GM19240 (cell line): ENCODE results near the gene NOL9.

Source experiments
- DNase-seq: peaks from one replicate; pipeline ENCODE4 v3.0.0; 2011; ENCODE audit warnings: low spot score; ENCODE audit not compliant: insufficient read length

Gene NOL9

DNA sequence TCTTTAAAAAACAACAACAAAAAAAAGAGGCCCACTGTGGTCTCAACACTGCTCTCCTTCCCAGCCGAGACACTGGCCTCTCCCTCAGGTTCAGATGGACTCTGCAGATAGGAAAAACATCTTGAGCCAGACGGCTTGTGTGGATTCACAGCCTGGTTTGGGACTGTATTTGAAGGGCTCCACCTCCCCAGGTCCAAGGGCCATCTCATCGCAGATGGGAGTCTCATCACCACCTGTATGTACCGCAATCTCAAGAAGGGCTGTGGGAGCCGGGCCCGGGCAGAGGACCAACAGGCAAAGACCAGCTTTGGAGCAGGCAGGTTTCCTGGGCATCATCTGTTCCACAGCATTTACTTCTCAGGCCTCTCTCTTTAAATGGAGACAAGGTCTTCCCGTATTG is 35.7 kb upstream of the NOL9 start:
- DNase-seq, result no peak

- no peak for DNase-seq
Measured at GRCh38 chr1:6588893-6589520, 34.7 kb upstream of the NOL9 start.

DNA sequence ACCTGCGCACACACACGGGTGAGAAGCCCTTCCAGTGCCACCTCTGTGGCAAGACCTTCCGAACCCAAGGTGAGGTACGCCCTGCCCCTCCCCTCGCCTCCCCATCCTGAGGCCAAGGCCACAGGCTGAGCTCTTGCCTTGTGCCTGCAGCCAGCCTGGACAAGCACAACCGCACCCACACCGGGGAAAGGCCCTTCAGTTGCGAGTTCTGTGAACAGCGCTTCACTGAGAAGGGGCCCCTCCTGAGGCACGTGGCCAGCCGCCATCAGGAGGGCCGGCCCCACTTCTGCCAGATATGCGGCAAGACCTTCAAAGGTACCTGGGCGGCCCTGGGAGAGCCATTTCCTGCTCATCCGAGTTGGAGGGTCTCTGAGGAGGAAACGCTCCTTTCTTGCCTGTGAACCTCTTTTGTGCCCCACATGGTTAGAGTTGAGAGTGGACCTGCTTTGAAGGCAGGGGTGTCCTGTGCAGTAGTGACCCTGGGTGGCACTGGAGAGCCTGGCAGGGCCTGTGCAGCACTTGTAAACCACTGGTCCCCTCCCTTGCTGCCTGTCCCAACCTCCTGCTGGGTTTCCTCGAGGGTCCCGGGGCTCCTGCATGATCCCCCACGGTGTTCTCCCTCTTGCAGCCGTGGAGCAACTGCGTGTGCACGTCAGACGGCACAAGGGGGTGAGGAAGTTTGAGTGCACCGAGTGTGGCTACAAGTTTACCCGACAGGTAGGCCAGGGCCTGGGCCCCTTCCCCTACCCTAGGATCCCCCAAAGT is 34.0 kb upstream of the NOL9 start:
- no peak for DNase-seq

DNA sequence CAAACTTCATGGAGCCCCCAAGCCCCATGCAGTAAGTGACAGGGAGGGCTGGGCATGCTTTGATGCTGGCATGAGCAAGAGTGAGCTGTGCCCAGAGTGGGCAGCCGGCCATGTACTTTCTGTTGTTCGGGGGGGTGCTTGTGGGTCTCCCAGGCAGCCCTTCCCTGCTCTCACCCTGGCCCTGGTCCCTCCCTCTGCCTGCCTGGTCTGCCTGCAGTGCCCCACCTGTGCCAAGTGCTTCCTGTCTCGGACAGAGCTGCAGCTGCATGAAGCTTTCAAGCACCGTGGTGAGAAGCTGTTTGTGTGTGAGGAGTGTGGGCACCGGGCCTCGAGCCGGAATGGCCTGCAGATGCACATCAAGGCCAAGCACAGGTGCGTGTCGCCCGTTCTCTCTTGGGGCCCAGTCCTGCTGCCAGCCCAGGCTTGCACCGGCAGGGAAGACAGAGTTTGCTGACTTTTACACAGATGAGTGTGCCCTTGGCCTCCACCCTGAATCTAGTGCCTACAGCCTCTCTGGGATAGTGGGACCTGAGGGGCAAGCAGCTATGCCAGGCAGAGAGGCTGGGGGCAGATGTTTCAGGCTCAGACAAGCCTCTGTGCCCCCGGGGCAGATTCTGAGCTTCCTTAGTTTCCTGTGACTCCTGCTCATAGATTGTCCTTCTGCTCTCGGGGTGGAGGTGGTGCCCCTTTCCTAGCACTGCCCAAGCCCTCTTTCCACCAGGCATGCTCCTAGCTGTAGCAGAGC is 33.1 kb upstream of the NOL9 start:
- no peak for DNase-seq

- DNase-seq, result no peak
Measured at GRCh38 chr1:6586404-6586816, 32.1 kb upstream of the NOL9 start.

DNA sequence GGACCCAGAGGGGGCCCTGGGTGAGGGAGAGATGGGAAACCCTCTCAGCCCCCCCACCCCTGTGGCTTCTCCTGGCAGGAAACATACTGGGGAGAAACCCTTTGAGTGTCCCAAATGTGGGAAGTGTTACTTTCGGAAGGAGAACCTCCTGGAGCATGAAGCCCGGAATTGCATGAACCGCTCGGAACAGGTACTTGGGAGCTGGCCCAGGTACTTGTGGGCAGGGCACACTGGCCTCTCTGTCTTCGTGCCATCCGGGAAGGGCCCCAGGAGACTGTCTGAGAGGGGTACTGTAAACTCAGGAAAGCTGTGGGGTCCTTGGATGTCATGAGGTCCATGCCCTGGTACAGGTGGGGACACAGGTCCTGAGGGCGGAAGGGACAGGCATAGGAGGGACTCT is 31.5 kb upstream of the NOL9 start:
- no peak for DNase-seq

DNA sequence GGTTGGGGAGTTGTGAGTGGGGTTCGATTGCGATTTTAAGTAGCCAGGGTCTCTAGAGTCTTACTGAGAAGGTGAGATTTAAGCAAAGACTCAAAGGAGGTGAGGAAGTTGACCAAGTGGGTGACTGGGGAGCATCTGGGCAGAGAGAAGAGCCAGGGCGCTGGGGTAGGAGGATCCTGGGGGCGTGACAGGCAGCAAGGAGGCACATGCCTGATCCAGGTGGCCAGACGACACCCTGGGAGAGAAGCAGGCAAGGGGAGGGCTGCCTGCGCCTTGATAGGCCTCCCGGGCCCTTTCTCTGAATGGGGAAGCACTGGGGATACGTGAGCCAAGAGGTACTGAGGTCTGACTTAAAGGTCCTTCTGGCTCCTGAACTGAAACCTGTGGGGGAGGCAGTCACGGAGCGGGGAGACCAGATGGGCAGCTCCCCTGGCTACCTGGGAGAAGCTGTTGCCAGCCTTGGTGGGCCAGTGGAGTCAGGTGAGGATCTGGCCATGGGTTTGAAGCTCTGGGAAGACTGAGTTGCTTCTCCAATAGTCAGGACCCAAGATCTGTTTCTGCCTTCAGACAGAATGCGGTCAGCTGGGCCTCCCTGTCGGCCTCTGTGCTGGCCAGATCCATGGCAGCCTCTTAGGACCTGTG is 30.9 kb upstream of the NOL9 start:
- no peak for DNase-seq

GRCh38 chr1:6584126-6585080 is 30.1 kb upstream of the NOL9 start:
- DNase-seq, result no peak

DNA sequence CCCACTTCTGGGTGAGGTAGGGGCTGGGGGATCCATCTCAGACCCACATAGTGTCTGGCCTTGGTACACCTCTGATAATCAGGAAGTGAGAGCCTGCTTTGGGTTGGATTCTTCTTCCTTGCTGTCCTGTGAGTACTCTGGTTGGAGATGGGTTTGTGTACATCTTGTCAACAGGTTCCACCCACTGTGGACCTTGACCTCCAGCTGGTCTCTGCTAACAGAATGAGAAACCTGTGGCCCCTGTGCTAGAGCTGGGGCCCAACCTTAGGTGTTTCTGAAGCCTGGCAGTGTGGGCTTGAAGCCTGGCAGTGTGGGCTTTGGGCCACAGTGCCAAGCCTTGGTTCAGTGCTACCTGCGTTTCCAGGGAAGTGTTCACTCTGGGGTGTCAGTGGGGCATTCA is 28.1 kb upstream of the NOL9 start:
- no peak for DNase-seq

GRCh38 chr1:6581561-6582305 is 27.4 kb upstream of the NOL9 start:
- DNase-seq, result no peak

- no peak for DNase-seq
Measured at GRCh38 chr1:6580593-6581409, 26.5 kb upstream of the NOL9 start.

- no peak for DNase-seq
Measured at GRCh38 chr1:6580119-6580592, 25.8 kb upstream of the NOL9 start.

GRCh38 chr1:6579374-6580118 is 25.2 kb upstream of the NOL9 start, which contains the start of gene ZBTB48:
ZBTB48 (plus strand) TSS chr1:6579994; CDS start chr1:6580610, 616 bp downstream.
- peak; percentile 100 for DNase-seq

- no peak for DNase-seq
Measured at GRCh38 chr1:6578624-6579373, 24.5 kb upstream of the NOL9 start.

DNA sequence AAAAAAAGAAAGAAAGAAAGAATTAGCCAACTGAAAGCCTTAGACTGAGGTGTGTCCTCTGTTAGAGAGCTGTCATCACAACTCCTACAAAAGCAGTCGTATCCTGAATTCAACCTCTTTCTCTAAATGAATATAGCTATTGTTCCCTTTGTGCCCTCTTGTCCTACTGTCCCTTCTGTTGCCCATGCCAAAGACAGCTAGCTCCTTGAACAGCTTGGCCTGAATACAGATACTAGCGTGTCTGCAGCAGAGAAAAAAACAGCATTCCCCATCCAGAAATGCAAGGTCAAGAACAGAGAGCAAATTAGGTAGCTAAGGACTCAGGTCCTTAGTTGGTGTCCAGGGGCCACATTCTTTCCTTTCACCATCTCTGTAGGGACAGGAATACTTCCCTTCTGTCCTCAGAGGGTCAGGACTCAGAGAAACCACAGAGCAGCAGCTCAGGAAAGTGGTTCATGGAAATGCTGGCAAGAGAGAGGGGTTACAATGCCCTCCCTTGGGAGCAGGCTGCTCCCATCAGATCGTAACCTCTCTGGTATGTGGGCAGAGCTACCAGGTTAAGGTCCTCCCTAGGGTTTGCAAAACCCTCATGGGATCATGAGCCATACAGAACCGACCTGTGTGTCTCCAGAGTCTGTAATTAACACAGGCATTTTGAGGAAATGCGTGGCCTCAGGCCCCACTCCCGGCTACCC is 23.7 kb upstream of the NOL9 start:
- no peak for DNase-seq

- DNase-seq, result no peak
Measured at GRCh38 chr1:6574818-6575217, 20.5 kb upstream of the NOL9 start.

GRCh38 chr1:6574025-6574620 is 19.8 kb upstream of the NOL9 start:
- DNase-seq, result no peak
